Sigmoid colon (tissue), 7 donors: ENCODE results near the gene TMEM223. TPM values are rescaled to one million over a fixed set of nuclear protein-coding genes. Genes with fewer than 3 reads are reported as not detected.
A peak's percentile ranks its signal among the peaks of the same experiment; 100 is the strongest.

ENCODE experiments used
- DNase-seq: peaks from one replicate; pipeline ENCODE4 v3.0.0-alpha.2; 2019
- H3K27ac ChIP-seq, 4 donors: fragments of 200-600 bp; sonication (generic); one replicate each; pipeline ENCODE4 v1.5.1; 2016 to 2019; ENCODE audit warnings: mild to moderate bottlenecking in 1 of 4
- H3K27me3 ChIP-seq, 3 donors: fragments of 200-600 bp; sonication (generic); one replicate each; pipeline ENCODE4 v1.5.1; 2019; ENCODE audit warnings: mild to moderate bottlenecking in 1 of 3
- H3K36me3 ChIP-seq, 4 donors: fragments of 200-600 bp; sonication (generic); one replicate each; pipeline ENCODE4 v1.5.1; 2016 to 2019
- H3K4me1 ChIP-seq, 4 donors: fragments of 200-600 bp; sonication (generic); one replicate each; pipeline ENCODE4 v1.5.1; 2017 to 2019
- H3K4me3 ChIP-seq, 4 donors: fragments of 200-600 bp; sonication (generic); one replicate each; pipeline ENCODE4 v1.5.1; 2017 to 2019; ENCODE audit warnings: mild to moderate bottlenecking in 2 of 4, moderate library complexity in 1 of 4
- H3K9me3 ChIP-seq, 4 donors: fragments of 200-600 bp in 3 of 4; sonication (generic) in 3 of 4; one replicate each; pipeline versions ENCODE4 v1.5.1 to v1.6.1; 2013 to 2019
- EP300 ChIP-seq, 4 donors: sonication (generic); formaldehyde crosslinking; IDR thresholded peaks; one replicate each; pipeline ENCODE4 v1.6.1; 2017; ENCODE audit warnings: antibody characterized with exemption in 4 of 4
- POLR2A ChIP-seq, 2 donors: fragments of 450-650 bp; IDR thresholded peaks; one replicate each; pipeline ENCODE4 v1.6.1; 2016; ENCODE audit warnings: antibody characterized with exemption in 2 of 2, mild to moderate bottlenecking in 2 of 2, moderate library complexity in 2 of 2
- POLR2AphosphoS5 ChIP-seq, 4 donors: sonication (generic); formaldehyde crosslinking; IDR thresholded peaks; one replicate each; pipeline ENCODE4 v1.6.1; 2017; ENCODE audit warnings: antibody characterized with exemption in 4 of 4
- WGBS, 2 donors: extraction: QIAGEN DNeasy Blood & Tissue Kit; methylation state at CpG; one replicate each; pipeline ENCODE4 v1.1.7; 2013; 5-methylcytosine and 5-hydroxymethylcytosine counted together
- intact Hi-C: fragments of 100-400 bp; cut with DNase I; formaldehyde crosslinking; loops from one replicate; pipeline ENCODE4 v1.15.1; 2023
- polyA plus RNA-seq, 3 donors: library from polyadenylated mRNA; stranded (reverse); fragments of 200-250 nt; gene quantifications; one replicate each; pipeline ENCODE4 v1.2.3, GENCODE V29; 2013
- total RNA-seq, 4 donors: library from RNA; depleted of rRNA; stranded (reverse); fragments of >200 nt; gene quantifications; one replicate each; pipeline ENCODE4 v1.1.0, GENCODE V29; 2016
- TF ChIP-seq, protein P1 (sequence below), 4 experiments: fragments of 450-650 bp in 3 of 4; fragments of 200-600 bp in 1 of 4; IDR thresholded peaks; one replicate each; pipeline ENCODE4 v1.5.1; 2016 to 2019; ENCODE audit warnings: antibody characterized with exemption in 4 of 4, mild to moderate bottlenecking in 3 of 4, moderate library complexity in 2 of 4
- donor health status: healthy with polysubstance abuse.
- donor health status: Bipolar disorder and iron deficiency.
- donor health status: healthy.

TMEM223 gene
- total and polyA plus RNA-seq, 7 donors, result 9.0 to 30.9 (median 22.1) TPM

DNA sequence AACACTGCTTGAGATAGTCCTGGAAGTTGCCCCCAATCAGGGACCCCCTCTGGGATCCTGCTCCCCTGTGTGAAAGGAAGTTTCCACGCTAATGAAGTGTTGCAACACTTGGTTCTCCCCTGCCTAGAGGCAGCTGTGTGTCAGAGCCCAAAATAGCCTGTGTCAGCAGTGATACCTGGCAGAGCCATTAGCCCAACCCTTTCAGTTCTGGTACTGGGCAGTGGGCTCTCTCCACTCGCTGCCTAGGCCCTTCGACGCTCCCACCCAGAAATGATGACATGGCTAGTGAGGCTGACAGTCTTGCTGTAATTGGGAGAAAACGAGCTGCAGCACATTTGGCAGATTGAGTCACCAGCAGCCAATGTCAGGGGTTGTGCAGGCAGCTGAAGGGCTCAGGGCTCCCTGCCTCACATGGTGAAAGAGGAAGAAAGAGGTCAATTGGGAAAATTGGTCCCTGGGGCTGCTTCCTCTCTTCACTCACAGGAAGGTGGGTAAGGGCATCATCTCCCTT lies 14.9 kb upstream of the TMEM223 start:
- no peaks in the 10 kb centered on the region for H3K27me3 ChIP-seq
- intact Hi-C loops, result no loop called here
- 80 to 87% methylated on average over 5 of the region's 5 CpGs for WGBS, 2 donors
- no peak overlapping the region for H3K4me3 ChIP-seq
- H3K36me3 ChIP-seq, result peaks cover 13 to 27% (median 18%) of the 10 kb centered on the region in 4 donors
- TF ChIP-seq, protein P1, sequence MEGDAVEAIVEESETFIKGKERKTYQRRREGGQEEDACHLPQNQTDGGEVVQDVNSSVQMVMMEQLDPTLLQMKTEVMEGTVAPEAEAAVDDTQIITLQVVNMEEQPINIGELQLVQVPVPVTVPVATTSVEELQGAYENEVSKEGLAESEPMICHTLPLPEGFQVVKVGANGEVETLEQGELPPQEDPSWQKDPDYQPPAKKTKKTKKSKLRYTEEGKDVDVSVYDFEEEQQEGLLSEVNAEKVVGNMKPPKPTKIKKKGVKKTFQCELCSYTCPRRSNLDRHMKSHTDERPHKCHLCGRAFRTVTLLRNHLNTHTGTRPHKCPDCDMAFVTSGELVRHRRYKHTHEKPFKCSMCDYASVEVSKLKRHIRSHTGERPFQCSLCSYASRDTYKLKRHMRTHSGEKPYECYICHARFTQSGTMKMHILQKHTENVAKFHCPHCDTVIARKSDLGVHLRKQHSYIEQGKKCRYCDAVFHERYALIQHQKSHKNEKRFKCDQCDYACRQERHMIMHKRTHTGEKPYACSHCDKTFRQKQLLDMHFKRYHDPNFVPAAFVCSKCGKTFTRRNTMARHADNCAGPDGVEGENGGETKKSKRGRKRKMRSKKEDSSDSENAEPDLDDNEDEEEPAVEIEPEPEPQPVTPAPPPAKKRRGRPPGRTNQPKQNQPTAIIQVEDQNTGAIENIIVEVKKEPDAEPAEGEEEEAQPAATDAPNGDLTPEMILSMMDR (IDR thresholded peaks at IDR 0.05), result no peak
- TF ChIP-seq EP300 (IDR thresholded peaks at IDR 0.05), result no peak
- TF ChIP-seq POLR2AphosphoS5 (IDR thresholded peaks at IDR 0.05), result peak in 1 of 4 donors; percentile 9
- TF ChIP-seq POLR2A (IDR thresholded peaks at IDR 0.05), result no peak
- peak; percentile 70 for DNase-seq
- H3K27ac ChIP-seq, result peak overlapping the region in 3 of 4 donors; percentile 89 to 96 (median 90)
- H3K4me1 ChIP-seq, result peaks cover 0 to 25% (median 21%) of the 10 kb centered on the region in 4 donors
- no peaks in the 10 kb centered on the region for H3K9me3 ChIP-seq

DNA sequence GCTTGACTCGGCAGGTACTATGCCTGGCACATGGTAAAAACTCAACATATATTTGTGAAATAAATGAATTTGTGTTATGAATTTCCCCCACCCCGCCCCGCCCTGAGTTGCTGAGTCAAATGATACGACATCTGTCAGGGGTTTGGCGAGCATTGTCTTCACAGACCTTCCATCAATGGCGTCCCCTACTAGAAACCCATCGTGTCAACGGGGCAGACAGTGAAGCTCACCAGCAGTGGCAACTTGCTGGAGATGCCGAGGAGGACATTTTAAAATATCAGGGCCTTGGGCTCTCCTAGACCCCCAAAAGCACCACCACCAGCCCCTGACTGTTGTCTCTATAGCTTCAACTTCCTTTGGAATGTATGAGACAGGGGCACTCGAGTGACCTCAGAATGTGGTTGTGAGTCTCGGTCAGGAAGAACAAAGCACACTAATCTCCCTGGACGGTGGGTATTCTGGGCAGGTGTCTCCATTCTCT lies 14.2 kb upstream of the TMEM223 start:
- H3K27ac ChIP-seq, result peak overlapping the region; percentile 83 to 96 (median 90)
- WGBS, 2 donors, result 29 to 33% methylated on average over 12 of the region's 12 CpGs
- peak overlapping the region; percentile 67 to 93 (median 70) for H3K4me3 ChIP-seq
- H3K27me3 ChIP-seq, result no peaks in the 10 kb centered on the region
- DNase-seq, result no peak
- H3K4me1 ChIP-seq, result peaks cover 0 to 25% (median 21%) of the 10 kb centered on the region in 4 donors
- intact Hi-C loops, result loop anchor here (2.0 kb wide), 1 partner anchor 25 kb away; no protein-coding TSS in a partner anchor
- H3K9me3 ChIP-seq, result no peaks in the 10 kb centered on the region
- no peak for TF ChIP-seq POLR2AphosphoS5 (IDR thresholded peaks at IDR 0.05)
- TF ChIP-seq EP300 (IDR thresholded peaks at IDR 0.05), result no peak
- TF ChIP-seq, protein P1 (IDR thresholded peaks at IDR 0.05), result no peak
- TF ChIP-seq POLR2A (IDR thresholded peaks at IDR 0.05), result no peak
- peaks cover 20 to 33% (median 24%) of the 10 kb centered on the region in 4 donors for H3K36me3 ChIP-seq

DNA sequence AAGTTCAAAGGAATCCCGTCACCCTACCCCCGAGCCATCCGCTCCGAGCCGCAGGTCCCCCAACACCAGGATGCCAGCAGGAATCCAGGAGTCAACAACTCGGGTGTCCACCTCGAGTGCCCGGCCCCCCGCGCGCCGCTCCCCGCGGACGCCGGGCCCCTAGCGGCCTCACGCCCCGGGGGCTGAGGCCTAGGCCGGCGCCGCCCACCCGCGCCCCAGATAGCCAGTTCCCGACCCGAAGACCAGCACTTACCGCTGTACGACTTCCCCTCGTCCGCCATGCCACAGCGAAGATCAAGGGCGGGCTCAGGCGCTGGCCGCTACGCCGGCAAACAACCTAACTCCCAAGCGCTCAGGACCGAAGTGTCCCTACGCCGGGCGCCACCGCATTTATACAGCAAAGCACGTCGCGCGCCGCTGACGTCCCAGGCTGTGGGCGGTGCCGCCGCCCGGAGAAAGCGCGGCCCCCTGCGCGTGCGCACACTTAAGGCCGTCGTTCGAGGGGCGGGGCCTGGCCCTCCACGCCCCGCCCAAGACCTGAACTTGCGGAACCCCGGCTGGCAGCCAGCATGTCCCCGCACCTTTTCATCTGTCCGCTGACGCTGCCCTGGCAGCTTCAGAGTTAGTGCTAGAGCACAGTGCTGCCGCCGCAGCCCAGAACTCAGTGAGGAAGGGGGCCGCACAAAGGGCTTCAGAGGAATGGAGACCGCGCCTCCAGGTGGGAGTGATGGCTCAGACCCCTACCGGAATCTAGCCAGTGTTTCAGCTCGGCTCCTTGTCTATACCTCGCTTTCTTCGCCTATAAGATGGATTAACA lies 13.5 kb upstream of the TMEM223 start, which contains the start of gene NXF1:
TSS of gene NXF1 (minus strand) at position 365 of the 817 bp plus-strand sequence. CDS start at position 281, 84 bp downstream.
- peak within 1 kb of the TSS; percentile 83 to 96 (median 90) for H3K27ac ChIP-seq
- no peaks in the 10 kb centered on the region for H3K9me3 ChIP-seq
- no peaks in the 10 kb centered on the region for H3K27me3 ChIP-seq
- intact Hi-C loops, result loop anchor here (2.0 kb wide), 1 partner anchor 26 kb away; no protein-coding TSS in a partner anchor
- peak; percentile 97 for DNase-seq
- peak within 1 kb of the TSS; percentile 67 to 93 (median 70) for H3K4me3 ChIP-seq
- H3K4me1 ChIP-seq, result peaks cover 0 to 25% (median 21%) of the 10 kb centered on the region in 4 donors
- H3K36me3 ChIP-seq, result peaks cover 25 to 41% (median 32%) of the 10 kb centered on the region in 4 donors
- 1% methylated on average over 77 of the region's 77 CpGs for WGBS, 2 donors
- TF ChIP-seq POLR2A (IDR thresholded peaks at IDR 0.05), result peak; percentile 98
- no peak for TF ChIP-seq EP300 (IDR thresholded peaks at IDR 0.05)
- TF ChIP-seq, protein P1 (IDR thresholded peaks at IDR 0.05), result no peak
- TF ChIP-seq POLR2AphosphoS5 (IDR thresholded peaks at IDR 0.05), result peak; percentile 99 to 100 (median 100)

DNA sequence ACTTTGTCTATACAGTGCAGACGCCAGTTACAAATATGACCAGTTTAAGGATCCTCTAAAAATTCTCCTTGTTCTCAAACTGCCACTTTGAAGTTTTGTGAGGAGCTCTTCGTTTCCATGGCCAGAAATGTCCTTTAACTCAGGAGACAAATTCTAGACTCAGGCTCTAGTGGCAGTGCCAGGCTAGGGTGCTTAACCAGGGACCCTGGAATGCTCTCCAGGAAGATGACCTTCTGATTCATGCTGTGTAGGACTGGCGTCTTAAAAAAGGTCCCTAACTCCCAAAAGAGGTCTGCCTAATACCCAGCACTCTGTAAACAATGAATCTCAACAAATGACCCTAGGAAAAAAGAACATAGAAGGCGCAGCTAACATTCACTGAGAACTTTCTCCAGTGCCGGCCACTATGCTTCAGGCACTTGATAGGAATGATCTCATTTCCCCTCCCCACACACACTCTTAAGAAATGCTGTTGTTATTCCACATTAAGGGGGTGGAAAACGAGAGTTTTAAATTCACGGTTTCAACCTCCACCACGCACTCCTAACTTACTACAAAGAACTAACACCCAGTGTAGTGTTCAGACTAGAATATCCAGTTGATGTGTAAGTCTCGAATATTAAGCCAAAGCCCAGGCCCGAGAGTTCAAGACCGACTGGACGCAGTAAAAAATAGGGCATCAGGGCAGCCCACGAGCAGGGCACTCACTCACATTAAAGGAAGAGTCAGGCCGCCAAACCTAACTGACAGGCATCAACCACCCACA lies 12.7 kb upstream of the TMEM223 start:
- 3 to 6% methylated on average over 14 of the region's 14 CpGs for WGBS, 2 donors
- no peak for DNase-seq
- intact Hi-C loops, result loop anchor here (2.0 kb wide), 1 partner anchor 26 kb away; no protein-coding TSS in a partner anchor
- Histone ChIP-seq H3K27me3 (no peaks in the 10 kb centered on the region), H3K4me1 (peaks cover 0 to 25% (median 21%) of the 10 kb centered on the region in 4 donors), H3K27ac (peak overlapping the region; percentile 83 to 96 (median 90)), H3K9me3 (no peaks in the 10 kb centered on the region), H3K4me3 (peak overlapping the region; percentile 67 to 93 (median 70)), H3K36me3 (peaks cover 33 to 49% (median 40%) of the 10 kb centered on the region in 4 donors)
- TF ChIP-seq POLR2A (IDR thresholded peaks at IDR 0.05), result no peak
- no peak for TF ChIP-seq POLR2AphosphoS5 (IDR thresholded peaks at IDR 0.05)
- no peak for TF ChIP-seq EP300 (IDR thresholded peaks at IDR 0.05)
- TF ChIP-seq, protein P1 (IDR thresholded peaks at IDR 0.05), result no peak
